GM18520 (cell line): ENCODE results near the gene MAP7D2.

Experiments used
- ATAC-seq: cut with Tn5 transposase; IDR thresholded peaks from one replicate; pipeline ENCODE4 v1.9.1; 2021; ENCODE audit not compliant: unreplicated experiment

The MAP7D2 gene

GRCh38 chrX:20116087-20116576 lies 575 bp downstream of the MAP7D2 start:
- no peak for ATAC-seq

GRCh38 chrX:20112022-20112774 lies 4.5 kb downstream of the MAP7D2 start:
- ATAC-seq = no peak

- ATAC-seq = no peak
These were observed 5.4 kb downstream of the MAP7D2 start for GRCh38 chrX:20111271-20111670.

GRCh38 chrX:20101934-20102581 lies 14.6 kb downstream of the MAP7D2 start:
- no peak for ATAC-seq

GRCh38 chrX:20091499-20091898 lies 25.2 kb downstream of the MAP7D2 start:
- no peak for ATAC-seq

- no peak for ATAC-seq
These were observed 26.9 kb downstream of the MAP7D2 start for GRCh38 chrX:20089845-20090244.

GRCh38 chrX:20080277-20080676 lies 36.4 kb downstream of the MAP7D2 start:
- no peak for ATAC-seq

GRCh38 chrX:20071511-20072079 lies 45.1 kb downstream of the MAP7D2 start:
- no peak for ATAC-seq

GRCh38 chrX:20067709-20068561 lies 48.8 kb downstream of the MAP7D2 start:
- no peak for ATAC-seq

GRCh38 chrX:20066968-20067708 lies 49.6 kb downstream of the MAP7D2 start:
- no peak for ATAC-seq

- no peak for ATAC-seq
These were observed 52.9 kb downstream of the MAP7D2 start for GRCh38 chrX:20063716-20064351.

GRCh38 chrX:20063153-20063552 lies 53.6 kb downstream of the MAP7D2 start:
- no peak for ATAC-seq

- no peak for ATAC-seq
These were observed 54.9 kb downstream of the MAP7D2 start for GRCh38 chrX:20061855-20062254.

- ATAC-seq = peak; percentile 81
These were observed 55.6 kb downstream of the MAP7D2 start for GRCh38 chrX:20060961-20061748.

- ATAC-seq = no peak
These were observed 57.1 kb downstream of the MAP7D2 start for GRCh38 chrX:20059467-20060128.

GRCh38 chrX:20057479-20057878 lies 59.2 kb downstream of the MAP7D2 start:
- ATAC-seq = no peak

GRCh38 chrX:20056704-20057103 lies 60.0 kb downstream of the MAP7D2 start:
- ATAC-seq = peak; percentile 44

GRCh38 chrX:20053537-20053936 lies 63.2 kb downstream of the MAP7D2 start:
- no peak for ATAC-seq

- no peak for ATAC-seq
These were observed 69.8 kb downstream of the MAP7D2 start for GRCh38 chrX:20046864-20047263.
